Measurements from ENCODE around the gene PLOD3.

Gene PLOD3

DNA sequence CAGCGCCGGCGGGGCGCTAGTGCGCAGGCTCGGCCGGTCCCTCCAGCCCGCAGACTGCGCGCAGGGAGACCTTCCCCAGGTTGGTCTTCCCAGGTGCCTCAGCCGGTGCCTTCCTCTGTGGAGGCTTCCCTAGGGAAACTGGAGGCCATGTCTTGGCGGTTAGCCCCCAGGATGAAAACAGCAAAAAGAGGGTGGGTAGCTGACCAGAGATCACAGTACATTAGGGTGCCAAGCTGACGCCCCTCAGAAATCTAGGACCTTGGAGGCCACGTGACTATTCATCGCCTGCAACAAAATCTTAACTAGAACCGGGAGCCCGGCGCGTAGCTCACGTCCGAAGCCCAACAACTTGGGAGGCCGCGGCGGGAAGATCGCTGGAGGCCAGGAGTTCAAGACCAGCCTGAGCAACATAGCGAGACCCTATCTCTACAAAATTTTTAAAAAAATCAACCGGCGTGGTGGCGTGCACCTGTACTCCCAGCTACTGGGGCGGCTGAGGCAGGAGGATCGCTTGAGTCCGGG is 27.8 kb upstream of the PLOD3 start:
- no peak for DNase-seq (ENCODE audit: insufficient read length, low spot score)
- TF ChIP-seq POU2F2 (IDR thresholded peaks at IDR 0.05; ENCODE audit: low read depth, low read length) (0 out of 2 replicates have a peak, but pooled peaks have one; percentile 14), TAF1 (IDR thresholded peaks at IDR 0.05; ENCODE audit: low read depth, low read length) (no peak)
- no peak for FAIRE-seq

DNA sequence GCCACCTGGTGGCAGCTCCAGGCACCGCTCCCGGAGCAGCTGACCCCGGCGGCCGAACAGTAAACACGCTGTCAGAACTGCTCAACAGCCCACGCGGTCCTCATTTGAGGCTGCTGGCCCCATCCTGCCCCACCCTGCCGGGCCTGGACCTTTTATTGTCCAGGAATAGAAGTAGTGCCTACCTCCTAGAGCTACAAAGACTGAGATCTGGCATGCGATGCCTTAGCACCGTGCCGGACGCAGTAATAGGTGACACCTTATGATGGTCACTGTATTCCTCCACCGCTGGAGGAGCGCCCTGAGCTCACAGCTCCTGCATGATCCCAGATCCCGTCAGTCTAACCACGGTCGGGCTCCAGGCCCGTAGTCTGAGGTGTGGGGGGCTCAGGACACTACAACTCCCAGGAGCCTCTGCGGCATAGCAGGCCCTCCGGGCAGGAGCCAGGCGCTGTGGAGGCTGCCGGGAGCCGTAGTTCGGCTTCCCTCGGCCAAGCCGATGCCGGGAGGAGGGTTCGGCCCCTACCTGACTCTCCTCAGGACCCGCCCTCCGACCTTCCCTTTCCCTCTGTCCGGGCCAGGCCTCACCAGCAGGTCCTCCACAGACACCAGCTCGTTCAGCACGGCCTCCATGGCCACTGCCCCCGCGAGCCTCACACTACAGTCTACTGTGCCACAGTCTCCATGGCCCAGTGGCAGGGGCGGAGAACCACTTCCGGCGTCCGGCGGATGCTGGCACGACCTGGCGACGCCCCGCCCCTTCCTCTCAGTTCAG is 27.2 kb upstream of the PLOD3 start, which contains the start of gene FIS1:
Gene FIS1 (minus strand): TSS at position 707 of the 772 bp plus-strand sequence. CDS start 77 bp downstream, at position 630.
- TF ChIP-seq POLR2AphosphoS5 (IDR thresholded peaks at IDR 0.05; ENCODE audit: low read depth, low read length): peak; percentile 95
- TF ChIP-seq SPI1 (IDR thresholded peaks at IDR 0.05; ENCODE audit: low read depth, low read length): peak; percentile 56
- peak; percentile 70 for TF ChIP-seq TAF1 (IDR thresholded peaks at IDR 0.05; ENCODE audit: low read depth, low read length)
- TF ChIP-seq PAX5 (IDR thresholded peaks at IDR 0.05; ENCODE audit: insufficient read depth, low read length, severe bottlenecking): no peak
- TF ChIP-seq POU2F2 (IDR thresholded peaks at IDR 0.05; ENCODE audit: low read depth, low read length): no peak
- peak; percentile 87 for TF ChIP-seq POLR2A (IDR thresholded peaks at IDR 0.05; ENCODE audit: low read depth, low read length)
- peak; percentile 92 for DNase-seq (ENCODE audit: insufficient read length, low spot score)
- FAIRE-seq: peak; percentile 94

DNA sequence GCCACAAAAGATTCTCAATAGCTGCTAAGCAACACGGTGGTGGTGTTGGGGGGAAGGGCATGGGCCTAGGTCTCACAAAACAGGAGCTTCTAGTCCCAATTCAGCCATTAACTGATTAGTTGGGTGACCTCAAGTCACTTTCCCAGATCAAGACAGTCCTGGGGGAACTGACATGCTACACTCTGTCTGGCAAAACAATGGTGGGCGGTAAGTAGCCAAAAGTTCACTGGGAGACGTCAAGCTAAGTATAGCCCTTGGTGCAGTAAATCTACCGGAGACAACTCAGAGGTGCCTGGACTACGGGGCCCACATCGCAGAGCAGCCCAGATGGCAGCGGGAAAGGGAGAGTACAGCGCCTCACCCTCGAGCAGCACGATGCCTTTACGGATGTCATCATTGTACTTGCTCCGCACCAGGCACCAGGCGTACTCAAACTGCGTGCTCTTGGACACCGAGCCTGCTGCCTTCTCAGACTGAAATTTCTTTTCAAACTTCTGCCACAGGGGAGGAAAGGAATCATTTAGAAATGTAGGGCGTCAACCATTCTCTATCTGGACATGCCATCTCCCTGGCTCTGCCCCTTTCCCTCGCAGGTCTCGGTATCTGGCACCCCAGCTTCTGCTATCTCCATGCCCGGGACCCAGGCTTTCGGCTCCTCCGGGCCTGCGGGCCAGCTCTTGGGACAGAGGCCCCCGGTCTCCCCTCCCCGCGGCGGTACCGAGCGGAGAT is 26.4 kb upstream of the PLOD3 start:
- no peak for DNase-seq (ENCODE audit: insufficient read length, low spot score)

DNA sequence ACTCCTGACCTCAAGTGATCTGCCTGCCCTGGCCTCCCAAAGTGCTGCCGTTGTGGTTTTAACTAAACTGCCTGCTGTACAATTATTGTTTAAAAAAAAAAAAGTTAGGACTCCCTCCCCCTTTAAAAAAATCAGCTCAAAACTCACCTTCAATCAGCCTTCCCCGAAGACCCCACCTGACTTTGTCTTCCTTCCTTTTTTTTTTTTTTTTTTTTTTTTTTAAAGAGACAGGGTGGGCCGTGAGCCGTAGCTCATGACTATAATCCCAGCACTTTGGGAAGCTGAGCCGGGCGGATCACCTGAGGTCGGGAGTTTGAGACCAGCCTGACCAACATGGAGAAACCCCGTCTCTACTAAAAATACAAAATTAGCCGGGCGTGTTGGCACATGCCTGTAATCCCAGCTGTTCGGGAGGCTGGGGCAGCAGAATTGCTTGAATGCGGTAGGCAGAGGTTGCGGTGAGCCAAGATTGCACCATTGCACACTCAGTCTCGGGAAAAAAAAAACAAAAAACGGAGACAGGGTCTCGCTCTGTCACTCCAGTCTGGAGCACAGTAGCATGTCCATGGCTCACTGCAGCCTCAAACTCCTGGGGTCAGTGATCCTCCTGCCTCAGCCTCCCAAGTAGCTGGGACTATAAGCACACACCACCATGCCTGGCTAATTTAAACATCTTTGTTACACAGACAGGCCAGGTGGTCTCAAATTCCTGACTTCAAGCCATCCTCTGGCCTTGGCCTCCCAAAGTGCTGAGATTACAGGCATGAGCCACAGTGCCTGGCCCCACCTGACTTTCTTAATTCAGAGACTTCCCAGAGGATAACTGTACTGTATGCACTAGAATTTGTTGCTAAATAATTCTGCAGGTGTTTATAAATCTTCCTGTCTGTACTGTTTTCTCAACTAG is 24.3 kb upstream of the PLOD3 start:
- TF ChIP-seq PAX5 (IDR thresholded peaks at IDR 0.05; ENCODE audit: insufficient read depth, low read length, severe bottlenecking) (no peak), SPI1 (IDR thresholded peaks at IDR 0.05; ENCODE audit: low read depth, low read length) (no peak), POU2F2 (IDR thresholded peaks at IDR 0.05; ENCODE audit: low read depth, low read length) (no peak), POLR2AphosphoS5 (IDR thresholded peaks at IDR 0.05; ENCODE audit: low read depth, low read length) (no peak), TAF1 (IDR thresholded peaks at IDR 0.05; ENCODE audit: low read depth, low read length) (no peak)
- DNase-seq (ENCODE audit: insufficient read length, low spot score) (no peak), FAIRE-seq (no peak)

More for the DNA sequence above, 26.4 kb upstream of the PLOD3 start:
- peak; percentile 13 for TF ChIP-seq PAX5 (IDR thresholded peaks at IDR 0.05; ENCODE audit: insufficient read depth, low read length, severe bottlenecking)
- TF ChIP-seq POU2F2 (IDR thresholded peaks at IDR 0.05; ENCODE audit: low read depth, low read length): no peak
- no peak for FAIRE-seq

DNA sequence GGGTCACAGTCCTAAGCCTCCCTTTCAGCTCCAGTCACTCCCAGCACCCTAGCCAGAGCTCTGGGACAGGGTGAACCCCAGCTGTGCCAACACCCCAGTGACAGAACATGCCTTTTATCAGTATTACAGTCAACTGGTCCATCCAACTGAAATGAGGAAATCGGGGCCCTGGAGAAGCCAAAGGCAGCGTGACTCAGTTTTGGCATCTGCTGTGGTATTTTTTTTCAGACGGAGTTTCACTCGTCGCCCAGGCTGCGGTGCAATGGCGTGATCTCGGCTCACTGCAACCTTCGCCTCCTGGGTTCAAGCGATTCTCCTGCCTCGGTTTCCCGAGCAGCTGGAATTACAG is 23.6 kb upstream of the PLOD3 start:
- no peak for TF ChIP-seq POU2F2 (IDR thresholded peaks at IDR 0.05; ENCODE audit: low read depth, low read length)
- no peak for TF ChIP-seq POLR2AphosphoS5 (IDR thresholded peaks at IDR 0.05; ENCODE audit: low read depth, low read length)
- TF ChIP-seq PAX5 (IDR thresholded peaks at IDR 0.05; ENCODE audit: insufficient read depth, low read length, severe bottlenecking): no peak
- no peak for TF ChIP-seq POLR2A (IDR thresholded peaks at IDR 0.05; ENCODE audit: low read depth, low read length)
- no peak for TF ChIP-seq SPI1 (IDR thresholded peaks at IDR 0.05; ENCODE audit: low read depth, low read length)
- TF ChIP-seq TAF1 (IDR thresholded peaks at IDR 0.05; ENCODE audit: low read depth, low read length): no peak

DNA sequence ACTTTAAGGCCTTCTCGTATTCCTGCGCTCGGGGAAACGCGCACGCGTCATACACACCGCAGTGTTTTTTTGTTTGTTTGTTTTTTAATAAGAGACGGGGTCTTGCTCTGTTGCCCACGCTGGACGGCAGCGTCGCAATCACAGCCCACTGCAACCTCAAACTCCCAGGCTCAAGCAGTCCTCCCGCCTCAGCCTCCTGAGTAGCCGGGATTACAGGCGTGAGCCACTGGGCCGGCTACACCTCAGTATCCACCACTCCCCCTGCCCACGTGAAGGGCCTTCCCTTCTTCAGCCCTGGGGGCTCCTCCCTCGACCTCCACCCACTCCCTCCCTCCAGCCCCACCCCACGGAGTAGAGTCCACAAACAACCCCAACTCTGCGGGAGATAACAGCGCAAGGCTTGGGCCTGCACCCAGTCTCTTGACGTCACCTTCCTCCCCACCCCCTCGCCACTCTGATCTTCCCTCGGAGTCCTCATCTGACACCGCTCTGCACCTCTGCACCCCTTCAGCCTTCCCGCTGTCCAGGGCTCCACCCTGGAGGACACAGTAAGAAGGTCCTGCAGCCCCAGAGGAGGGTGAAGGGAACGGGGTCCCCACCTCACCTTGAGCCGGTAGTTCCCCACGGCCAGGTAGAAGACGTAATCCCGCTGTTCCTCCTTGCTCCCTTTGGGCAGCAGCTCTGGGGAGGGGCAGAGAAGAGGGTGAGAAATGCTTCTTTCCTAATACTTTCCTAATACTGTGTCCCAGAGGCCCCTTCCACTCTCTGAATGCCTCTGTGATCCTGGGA is 23.0 kb upstream of the PLOD3 start:
- no peak for DNase-seq (ENCODE audit: insufficient read length, low spot score)
- TF ChIP-seq SPI1 (IDR thresholded peaks at IDR 0.05; ENCODE audit: low read depth, low read length) (no peak), POU2F2 (IDR thresholded peaks at IDR 0.05; ENCODE audit: low read depth, low read length) (no peak), POLR2AphosphoS5 (IDR thresholded peaks at IDR 0.05; ENCODE audit: low read depth, low read length) (no peak), TAF1 (IDR thresholded peaks at IDR 0.05; ENCODE audit: low read depth, low read length) (no peak), PAX5 (IDR thresholded peaks at IDR 0.05; ENCODE audit: insufficient read depth, low read length, severe bottlenecking) (no peak), POLR2A (IDR thresholded peaks at IDR 0.05; ENCODE audit: low read depth, low read length) (no peak)
- FAIRE-seq: no peak

More for the DNA sequence above, 23.6 kb upstream of the PLOD3 start:
- FAIRE-seq (no peak), DNase-seq (ENCODE audit: insufficient read length, low spot score) (no peak)

DNA sequence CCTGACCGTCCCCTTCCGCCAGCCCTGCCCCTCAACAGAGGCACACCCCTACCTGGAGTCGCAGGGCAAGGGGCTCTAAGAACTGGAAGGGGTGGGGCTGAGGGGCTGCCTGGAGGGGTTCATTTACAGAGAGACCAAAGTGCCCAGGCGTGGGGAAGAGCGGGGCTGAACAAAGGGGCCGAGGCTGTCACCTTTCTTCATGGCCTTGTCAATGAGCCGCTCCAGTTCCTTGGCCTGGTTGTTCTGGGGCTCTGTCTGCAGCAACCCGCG is 22.5 kb upstream of the PLOD3 start:
- no peak for TF ChIP-seq POLR2A (IDR thresholded peaks at IDR 0.05; ENCODE audit: low read depth, low read length)
- no peak for TF ChIP-seq POLR2AphosphoS5 (IDR thresholded peaks at IDR 0.05; ENCODE audit: low read depth, low read length)
- no peak for TF ChIP-seq POU2F2 (IDR thresholded peaks at IDR 0.05; ENCODE audit: low read depth, low read length)
- TF ChIP-seq PAX5 (IDR thresholded peaks at IDR 0.05; ENCODE audit: insufficient read depth, low read length, severe bottlenecking): no peak
- TF ChIP-seq TAF1 (IDR thresholded peaks at IDR 0.05; ENCODE audit: low read depth, low read length): no peak
- TF ChIP-seq SPI1 (IDR thresholded peaks at IDR 0.05; ENCODE audit: low read depth, low read length): no peak
- DNase-seq (ENCODE audit: insufficient read length, low spot score) (no peak), FAIRE-seq (no peak)

DNA sequence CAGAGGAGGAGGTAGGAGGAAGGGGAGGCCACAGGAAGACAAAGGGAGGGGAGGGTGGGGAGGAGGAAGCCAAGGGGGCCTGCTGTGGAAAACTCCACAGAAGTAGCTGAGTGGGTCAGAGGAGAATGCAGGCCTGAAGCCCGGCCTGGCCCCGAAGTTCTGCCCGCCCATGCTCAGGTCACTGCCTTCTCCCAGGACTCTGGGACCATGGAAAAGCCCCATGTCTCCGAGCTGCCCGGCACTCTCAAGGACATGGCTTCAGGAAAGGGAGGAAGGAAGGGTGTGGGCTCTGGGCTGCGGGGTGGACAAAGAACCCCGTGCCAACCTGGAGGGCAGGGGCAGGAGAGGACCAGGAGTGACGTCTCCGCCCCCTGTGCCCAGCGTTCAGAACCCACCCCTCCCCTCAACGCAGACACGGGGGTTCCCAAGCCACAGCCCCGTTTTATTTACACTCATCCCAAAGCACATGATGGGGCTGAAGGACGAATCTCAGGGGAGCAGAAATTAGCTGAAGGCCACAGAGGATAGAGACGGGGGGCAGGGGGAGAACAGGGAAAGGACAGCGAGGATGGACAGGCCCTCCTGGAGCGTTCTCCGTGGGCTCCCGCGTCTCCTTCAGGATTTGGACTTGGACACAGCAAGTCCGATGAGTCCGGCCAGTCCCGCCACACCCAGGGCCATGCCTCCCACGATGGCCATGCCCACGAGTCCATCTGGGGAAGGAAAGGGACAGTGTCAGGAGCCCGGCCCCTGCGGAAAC is 22.0 kb upstream of the PLOD3 start:
- no peak for TF ChIP-seq SPI1 (IDR thresholded peaks at IDR 0.05; ENCODE audit: low read depth, low read length)
- no peak for TF ChIP-seq TAF1 (IDR thresholded peaks at IDR 0.05; ENCODE audit: low read depth, low read length)
- no peak for TF ChIP-seq POU2F2 (IDR thresholded peaks at IDR 0.05; ENCODE audit: low read depth, low read length)
- TF ChIP-seq POLR2A (IDR thresholded peaks at IDR 0.05; ENCODE audit: low read depth, low read length): no peak
- TF ChIP-seq POLR2AphosphoS5 (IDR thresholded peaks at IDR 0.05; ENCODE audit: low read depth, low read length): no peak
- no peak for TF ChIP-seq PAX5 (IDR thresholded peaks at IDR 0.05; ENCODE audit: insufficient read depth, low read length, severe bottlenecking)
- DNase-seq (ENCODE audit: insufficient read length, low spot score) (no peak), FAIRE-seq (no peak)

Measured in GM12891 (cell line).